ENCODE measurements around the gene HOXC9.
A peak's percentile ranks its signal among the peaks of the same experiment; 100 is the strongest.

The HOXC9 gene

DNA sequence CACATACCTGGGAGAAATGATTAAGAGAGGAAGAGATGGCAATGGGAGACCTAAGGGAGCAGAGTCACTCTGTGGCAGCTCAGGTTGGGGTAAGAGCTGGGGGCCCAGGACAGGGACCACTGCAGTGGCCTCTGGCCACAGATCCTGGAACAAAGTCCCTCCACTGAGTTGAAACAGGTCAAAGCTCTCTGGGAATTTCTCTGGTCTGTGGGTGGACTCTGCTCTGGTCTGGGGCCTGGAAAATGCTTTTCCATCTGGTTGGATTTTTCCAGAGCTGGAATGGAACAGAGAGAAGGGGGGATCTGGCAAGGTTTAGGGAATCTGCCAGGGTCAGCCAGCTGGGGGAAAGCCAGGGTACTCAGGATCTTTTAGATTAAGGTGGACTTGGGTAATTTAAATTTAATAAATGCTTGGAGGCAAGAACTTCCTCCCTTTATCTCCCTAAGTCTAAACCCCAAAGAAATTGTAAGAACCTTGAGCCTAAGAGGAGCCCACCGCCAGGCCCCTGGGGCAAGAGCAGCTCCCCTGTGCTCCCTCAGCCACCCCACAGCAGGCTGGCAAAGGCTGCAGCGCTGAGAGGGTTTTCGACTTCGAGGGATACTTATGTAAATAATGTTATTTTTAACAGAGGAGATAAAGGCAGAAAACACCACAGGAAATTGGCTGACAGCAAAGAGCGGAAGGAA is 11.3 kb upstream of the HOXC9 start:
- H3K4me3 ChIP-seq (ENCODE audit: low read depth, low read length): no peak overlapping the region
- no peaks in the 10 kb centered on the region for H3K9me3 ChIP-seq (ENCODE audit: control insufficient read depth, insufficient read depth, low read length)
- H3K9ac ChIP-seq (ENCODE audit: low read depth, low read length): no peak overlapping the region
- no peaks in the 10 kb centered on the region for H3K36me3 ChIP-seq (ENCODE audit: control insufficient read depth, insufficient read depth, low read length)
- H3K27me3 ChIP-seq (ENCODE audit: control insufficient read depth, insufficient read depth, low read length): peaks cover 96% of the 10 kb centered on the region
- no peaks in the 10 kb centered on the region for H3K4me1 ChIP-seq (ENCODE audit: control insufficient read depth, insufficient read depth, low read length)

DNA sequence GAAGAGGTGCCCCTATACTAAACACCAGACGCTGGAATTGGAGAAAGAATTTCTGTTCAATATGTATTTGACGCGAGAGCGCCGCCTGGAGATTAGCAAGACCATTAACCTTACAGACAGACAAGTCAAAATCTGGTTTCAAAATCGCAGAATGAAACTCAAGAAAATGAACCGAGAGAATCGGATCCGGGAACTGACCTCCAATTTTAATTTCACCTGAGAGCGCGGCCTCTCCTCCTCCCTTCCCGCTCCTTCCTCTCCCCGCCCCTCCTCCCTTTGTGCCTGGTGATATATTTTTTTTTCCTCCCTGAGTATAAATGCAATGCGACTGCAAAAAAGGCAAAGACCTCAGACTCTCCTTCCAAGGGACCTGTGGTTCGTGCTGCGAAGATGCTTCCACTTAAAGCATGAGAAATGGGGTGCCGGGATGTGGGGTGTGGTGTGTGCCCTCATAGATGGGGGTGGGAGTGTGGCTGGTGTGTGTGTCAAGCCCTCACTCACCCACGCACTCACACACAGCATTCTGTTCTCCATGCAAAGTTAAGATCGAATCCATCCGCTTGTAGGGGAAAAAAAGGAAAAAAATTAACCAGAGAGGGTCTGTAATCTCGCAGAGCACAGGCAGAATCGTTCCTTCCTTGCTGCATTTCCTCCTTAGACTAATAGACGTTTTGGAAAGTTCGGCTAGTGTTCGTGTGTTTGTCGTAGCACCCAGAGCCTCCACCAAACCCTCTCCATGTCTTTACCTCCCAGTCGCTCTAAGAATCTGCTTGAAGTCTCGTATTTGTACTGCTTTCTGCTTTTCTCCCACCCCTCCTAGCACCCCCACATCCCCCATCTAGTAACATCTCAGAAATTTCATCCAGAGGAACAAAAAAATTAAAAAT is 10.5 kb upstream of the HOXC9 start:
- Histone ChIP-seq H3K4me1 (ENCODE audit: control insufficient read depth, insufficient read depth, low read length) (no peaks in the 10 kb centered on the region), H3K9me3 (ENCODE audit: control insufficient read depth, insufficient read depth, low read length) (no peaks in the 10 kb centered on the region), H3K4me3 (ENCODE audit: low read depth, low read length) (peak overlapping the region; percentile 16), H3K27me3 (ENCODE audit: control insufficient read depth, insufficient read depth, low read length) (peaks cover 96% of the 10 kb centered on the region), H3K9ac (ENCODE audit: low read depth, low read length) (no peak overlapping the region), H3K36me3 (ENCODE audit: control insufficient read depth, insufficient read depth, low read length) (no peaks in the 10 kb centered on the region)

DNA sequence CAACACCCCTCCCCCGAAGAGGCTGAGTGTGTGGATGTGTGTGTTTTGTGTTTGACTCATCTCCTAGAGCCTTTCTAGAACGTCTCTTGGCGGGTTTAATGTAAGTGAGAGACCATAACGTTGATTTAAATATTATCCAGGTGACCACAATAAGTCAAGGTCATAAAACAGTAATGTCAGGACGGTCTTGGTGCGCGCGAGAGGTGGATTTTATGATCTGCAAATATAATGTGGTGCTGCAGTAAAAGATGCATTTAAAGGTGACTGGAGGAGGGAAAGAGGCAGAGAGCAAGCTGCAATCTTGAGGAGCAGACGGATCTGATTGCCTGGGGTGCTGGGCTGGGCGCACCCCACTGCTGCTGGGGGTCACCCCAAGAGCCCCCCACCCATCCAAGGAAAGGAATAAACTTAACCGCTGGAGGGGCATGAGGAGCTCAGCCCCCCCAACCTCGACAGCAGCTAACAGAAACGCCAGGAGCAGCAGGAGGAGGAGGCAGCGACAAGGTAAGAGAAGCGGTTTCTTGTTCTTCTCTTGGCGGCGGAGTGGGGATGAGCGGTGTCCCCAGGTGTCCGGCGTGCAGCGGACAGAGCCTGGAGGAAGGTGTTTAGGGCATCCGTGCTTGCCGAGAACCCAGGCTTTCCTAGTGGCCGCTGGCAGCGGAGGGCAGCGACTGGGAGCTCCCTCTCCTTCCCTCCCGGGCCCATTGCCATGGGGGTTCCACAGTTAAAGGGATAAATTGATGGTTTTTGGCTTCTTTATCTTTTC is 9.5 kb upstream of the HOXC9 start:
- no peak overlapping the region for H3K4me3 ChIP-seq (ENCODE audit: low read depth, low read length)
- H3K9me3 ChIP-seq (ENCODE audit: control insufficient read depth, insufficient read depth, low read length): no peaks in the 10 kb centered on the region
- no peak overlapping the region for H3K9ac ChIP-seq (ENCODE audit: low read depth, low read length)
- peaks cover 100% of the 10 kb centered on the region for H3K27me3 ChIP-seq (ENCODE audit: control insufficient read depth, insufficient read depth, low read length)
- H3K36me3 ChIP-seq (ENCODE audit: control insufficient read depth, insufficient read depth, low read length): no peaks in the 10 kb centered on the region
- no peaks in the 10 kb centered on the region for H3K4me1 ChIP-seq (ENCODE audit: control insufficient read depth, insufficient read depth, low read length)

DNA sequence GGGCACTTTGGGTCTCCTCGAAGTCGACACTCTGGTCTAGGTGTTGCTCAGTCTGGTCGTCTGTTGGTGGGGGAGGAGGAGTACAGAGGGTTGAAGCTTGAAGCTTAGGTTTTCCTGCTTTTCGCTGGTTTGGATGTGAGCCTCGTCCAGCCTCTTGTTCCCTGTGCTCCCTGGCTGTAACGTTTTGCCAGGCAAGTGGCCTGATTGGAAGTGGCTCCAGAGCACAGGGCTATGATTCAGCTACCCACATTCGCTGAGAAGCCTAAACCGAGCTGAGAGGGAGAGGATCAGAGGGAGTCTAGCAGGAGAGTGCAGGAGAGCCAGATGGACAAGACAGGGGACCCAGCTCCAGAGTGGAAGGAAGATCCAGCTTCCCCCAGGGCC is 8.9 kb upstream of the HOXC9 start:
- Histone ChIP-seq H3K27me3 (ENCODE audit: control insufficient read depth, insufficient read depth, low read length) (peaks cover 100% of the 10 kb centered on the region), H3K4me1 (ENCODE audit: control insufficient read depth, insufficient read depth, low read length) (no peaks in the 10 kb centered on the region), H3K9ac (ENCODE audit: low read depth, low read length) (no peak overlapping the region), H3K9me3 (ENCODE audit: control insufficient read depth, insufficient read depth, low read length) (no peaks in the 10 kb centered on the region), H3K36me3 (ENCODE audit: control insufficient read depth, insufficient read depth, low read length) (no peaks in the 10 kb centered on the region), H3K4me3 (ENCODE audit: low read depth, low read length) (peak overlapping the region; percentile 30)

DNA sequence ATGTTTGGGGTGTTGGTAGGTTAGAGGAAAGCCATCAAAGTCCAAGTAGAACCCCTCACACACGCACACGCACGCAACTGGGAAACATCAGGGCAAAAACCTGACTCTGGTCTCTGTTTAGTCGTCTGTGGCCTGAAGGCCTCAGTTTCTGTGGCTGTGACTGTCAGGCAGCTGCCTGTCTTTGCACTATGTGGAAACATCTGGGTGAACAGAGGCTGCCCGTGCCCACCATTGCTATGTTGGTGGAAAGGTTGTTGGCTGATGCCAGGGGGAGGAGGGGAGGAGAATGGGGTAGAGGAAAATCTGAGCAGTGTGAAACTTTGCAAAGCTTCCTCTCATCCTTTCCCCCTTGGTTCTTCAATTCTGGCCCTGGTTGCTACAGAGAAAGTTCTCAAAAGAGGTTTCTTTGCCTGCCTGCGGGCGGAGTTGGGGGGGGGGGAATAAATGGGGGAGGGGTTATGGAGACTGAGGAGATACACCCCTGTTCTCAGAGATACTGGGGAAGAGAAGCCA is 7.5 kb upstream of the HOXC9 start:
- Histone ChIP-seq H3K4me1 (ENCODE audit: control insufficient read depth, insufficient read depth, low read length) (no peaks in the 10 kb centered on the region), H3K4me3 (ENCODE audit: low read depth, low read length) (peak overlapping the region; percentile 26), H3K9me3 (ENCODE audit: control insufficient read depth, insufficient read depth, low read length) (no peaks in the 10 kb centered on the region), H3K36me3 (ENCODE audit: control insufficient read depth, insufficient read depth, low read length) (no peaks in the 10 kb centered on the region), H3K27me3 (ENCODE audit: control insufficient read depth, insufficient read depth, low read length) (peaks cover 100% of the 10 kb centered on the region), H3K9ac (ENCODE audit: low read depth, low read length) (no peak overlapping the region)

DNA sequence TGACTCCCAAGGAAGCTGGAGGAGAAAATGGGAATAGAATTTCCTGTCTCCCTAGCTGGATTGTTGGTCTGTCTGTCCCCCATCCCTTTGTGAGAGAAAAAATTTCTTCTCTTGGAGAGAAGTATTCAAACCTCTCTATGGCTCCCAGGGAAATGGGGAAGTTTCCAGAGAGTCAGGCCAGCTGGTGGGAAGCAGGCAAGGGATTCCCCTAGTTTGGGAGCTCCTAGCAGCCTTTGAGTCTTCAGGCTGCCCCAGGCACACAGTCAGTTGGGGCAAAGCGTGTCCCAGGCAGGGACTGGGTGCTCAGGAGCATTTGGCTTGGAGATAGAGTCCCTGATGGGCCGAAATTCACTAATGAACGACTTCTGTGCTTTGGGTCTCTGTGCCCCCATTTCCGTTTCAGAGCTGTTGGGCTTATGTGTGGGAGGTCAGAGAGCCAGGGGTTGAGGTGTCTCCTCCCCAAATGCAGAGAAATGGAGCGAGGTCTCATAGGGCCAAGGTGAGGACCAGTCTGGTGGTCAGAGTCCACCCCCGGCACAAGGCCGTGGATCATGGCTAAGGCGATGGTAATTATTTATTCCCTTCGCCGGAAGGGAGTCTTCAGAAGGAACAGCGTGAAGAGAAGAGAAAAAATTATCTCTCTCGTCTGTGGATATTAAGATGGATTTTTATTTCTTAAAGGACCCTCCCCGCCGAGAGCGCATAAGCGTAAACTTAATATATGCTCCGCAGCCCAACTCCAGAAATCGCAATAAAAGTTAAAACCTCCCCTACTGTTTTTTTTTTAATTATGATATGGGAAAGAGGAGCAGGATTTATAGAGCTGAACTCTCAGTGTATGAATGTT is 6.6 kb upstream of the HOXC9 start:
- no peaks in the 10 kb centered on the region for H3K4me1 ChIP-seq (ENCODE audit: control insufficient read depth, insufficient read depth, low read length)
- no peak overlapping the region for H3K9ac ChIP-seq (ENCODE audit: low read depth, low read length)
- H3K27me3 ChIP-seq (ENCODE audit: control insufficient read depth, insufficient read depth, low read length): peaks cover 100% of the 10 kb centered on the region
- no peaks in the 10 kb centered on the region for H3K36me3 ChIP-seq (ENCODE audit: control insufficient read depth, insufficient read depth, low read length)
- H3K9me3 ChIP-seq (ENCODE audit: control insufficient read depth, insufficient read depth, low read length): no peaks in the 10 kb centered on the region
- H3K4me3 ChIP-seq (ENCODE audit: low read depth, low read length): peak overlapping the region; percentile 18

DNA sequence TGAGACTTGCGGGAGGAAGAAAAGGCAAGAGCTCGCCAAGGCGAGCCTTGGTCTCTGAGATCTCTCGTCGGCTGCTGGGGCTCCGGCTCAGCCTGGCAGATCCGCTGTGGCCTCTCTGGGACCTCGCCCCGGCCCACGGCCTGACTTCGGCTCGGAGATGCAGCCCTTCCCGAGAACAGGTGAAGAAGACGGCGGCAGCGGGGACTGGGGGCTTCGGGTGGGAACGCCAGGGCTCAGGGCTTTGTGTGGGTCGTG is 6.0 kb upstream of the HOXC9 start:
- H3K9ac ChIP-seq (ENCODE audit: low read depth, low read length): no peak overlapping the region
- H3K27me3 ChIP-seq (ENCODE audit: control insufficient read depth, insufficient read depth, low read length): peaks cover 100% of the 10 kb centered on the region
- no peaks in the 10 kb centered on the region for H3K36me3 ChIP-seq (ENCODE audit: control insufficient read depth, insufficient read depth, low read length)
- H3K9me3 ChIP-seq (ENCODE audit: control insufficient read depth, insufficient read depth, low read length): no peaks in the 10 kb centered on the region
- peak overlapping the region; percentile 5 for H3K4me3 ChIP-seq (ENCODE audit: low read depth, low read length)
- no peaks in the 10 kb centered on the region for H3K4me1 ChIP-seq (ENCODE audit: control insufficient read depth, insufficient read depth, low read length)

DNA sequence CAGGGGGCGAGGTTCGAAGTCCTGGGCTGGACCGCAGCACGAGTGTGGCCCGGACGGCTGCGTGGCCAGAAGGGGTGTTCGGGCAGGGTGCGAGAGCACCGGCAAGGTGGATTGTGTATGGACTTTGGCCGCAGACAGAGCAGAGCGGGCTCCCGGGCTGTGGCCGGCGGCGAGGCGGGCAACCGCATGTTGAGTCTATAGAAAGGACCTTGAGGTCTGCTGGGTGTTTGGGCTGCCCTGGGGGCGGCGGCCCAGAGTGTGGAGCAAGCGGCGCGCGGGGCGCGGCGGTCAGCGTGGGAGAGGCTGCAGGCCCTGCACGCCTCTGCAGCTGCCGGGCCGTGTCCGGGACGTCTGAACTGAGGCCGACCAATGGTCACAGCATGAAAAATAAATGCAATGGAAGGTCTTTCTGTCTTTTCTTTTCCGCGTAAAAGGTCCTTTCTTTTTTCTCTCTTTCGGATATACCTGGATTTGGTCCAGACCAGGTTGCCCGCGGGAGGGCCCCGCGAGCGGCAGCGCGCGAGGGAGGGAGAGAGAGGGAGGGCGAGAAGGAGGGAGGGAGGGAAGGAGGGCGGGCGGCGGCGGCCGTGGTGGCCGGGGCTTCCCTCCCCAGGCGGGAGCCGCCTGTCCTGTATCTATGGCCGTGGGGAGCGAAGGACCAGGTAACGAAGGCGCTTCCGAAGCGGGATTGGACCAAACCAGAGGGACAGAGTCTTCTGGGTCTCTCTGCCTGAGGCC is 5.5 kb upstream of the HOXC9 start:
- no peaks in the 10 kb centered on the region for H3K36me3 ChIP-seq (ENCODE audit: control insufficient read depth, insufficient read depth, low read length)
- H3K4me1 ChIP-seq (ENCODE audit: control insufficient read depth, insufficient read depth, low read length): no peaks in the 10 kb centered on the region
- H3K9ac ChIP-seq (ENCODE audit: low read depth, low read length): no peak overlapping the region
- H3K9me3 ChIP-seq (ENCODE audit: control insufficient read depth, insufficient read depth, low read length): no peaks in the 10 kb centered on the region
- H3K27me3 ChIP-seq (ENCODE audit: control insufficient read depth, insufficient read depth, low read length): peaks cover 100% of the 10 kb centered on the region
- no peak overlapping the region for H3K4me3 ChIP-seq (ENCODE audit: low read depth, low read length)

DNA sequence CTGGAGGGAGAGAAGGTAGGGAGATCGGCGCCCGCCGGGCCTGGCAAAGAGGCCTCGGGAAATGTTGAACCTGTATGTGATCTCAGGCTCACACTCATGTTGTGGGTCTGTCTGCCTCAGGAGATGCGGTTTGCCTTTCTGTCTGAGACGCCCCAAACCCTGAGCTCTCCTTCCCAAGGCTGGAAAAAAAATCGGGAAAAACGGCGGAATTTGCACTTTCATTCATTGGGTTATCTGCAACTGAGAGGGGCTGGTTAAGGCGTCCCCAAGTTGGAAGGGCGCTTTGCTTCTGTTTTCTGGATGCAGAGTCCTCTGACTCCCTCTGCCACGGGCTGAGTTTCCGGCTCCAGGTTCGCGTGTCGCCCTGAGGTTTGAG is 5.0 kb upstream of the HOXC9 start:
- Histone ChIP-seq H3K27me3 (ENCODE audit: control insufficient read depth, insufficient read depth, low read length) (peaks cover 100% of the 10 kb centered on the region), H3K9ac (ENCODE audit: low read depth, low read length) (no peak overlapping the region), H3K36me3 (ENCODE audit: control insufficient read depth, insufficient read depth, low read length) (no peaks in the 10 kb centered on the region), H3K4me3 (ENCODE audit: low read depth, low read length) (peak overlapping the region; percentile 32), H3K4me1 (ENCODE audit: control insufficient read depth, insufficient read depth, low read length) (no peaks in the 10 kb centered on the region), H3K9me3 (ENCODE audit: control insufficient read depth, insufficient read depth, low read length) (no peaks in the 10 kb centered on the region)

DNA sequence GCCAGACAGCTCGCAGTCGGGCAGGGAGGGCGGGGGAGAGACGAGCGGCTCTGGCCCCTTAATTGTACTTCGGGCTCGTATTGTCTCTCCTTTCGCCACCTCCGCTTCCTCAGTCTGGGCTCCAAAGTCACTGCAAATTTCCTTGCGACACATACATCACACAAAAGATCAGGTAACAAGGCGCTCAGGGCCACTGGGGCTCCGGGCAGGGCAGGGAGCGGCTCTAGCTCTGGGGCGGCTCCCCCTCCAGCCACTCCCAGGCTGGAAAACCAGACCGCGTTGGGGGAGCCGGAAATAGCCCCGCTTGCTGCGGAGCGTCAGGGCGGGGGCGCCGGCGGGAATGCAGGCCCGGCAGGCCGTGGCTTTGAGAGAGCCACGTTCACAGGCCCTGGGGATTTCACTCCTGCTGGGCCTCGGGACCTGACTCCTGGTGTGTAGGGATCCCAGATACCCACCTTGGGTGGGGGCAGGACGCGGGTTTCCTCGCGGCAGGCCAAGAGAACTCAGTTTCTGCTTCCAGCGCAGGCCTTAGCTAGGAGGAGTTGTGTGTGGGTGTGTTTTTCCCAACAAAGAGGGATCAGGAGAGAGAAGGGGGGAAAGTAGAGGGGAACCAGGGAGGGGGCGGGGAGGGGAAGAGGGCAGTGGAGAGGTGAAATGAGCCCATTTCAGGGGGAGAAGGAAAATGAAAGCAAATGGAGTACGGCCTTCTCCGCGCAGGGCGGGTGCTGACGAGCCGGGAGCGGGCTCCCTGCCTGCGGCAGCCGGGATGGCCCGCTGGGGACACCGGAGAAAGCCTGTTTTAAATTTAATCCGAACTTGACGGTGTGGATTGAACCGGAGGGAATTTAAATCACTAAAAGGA is 4.4 kb upstream of the HOXC9 start:
- peaks cover 100% of the 10 kb centered on the region for H3K27me3 ChIP-seq (ENCODE audit: control insufficient read depth, insufficient read depth, low read length)
- peak overlapping the region; percentile 32 for H3K4me3 ChIP-seq (ENCODE audit: low read depth, low read length)

More for the DNA sequence above, 4.4 kb upstream of the HOXC9 start:
- H3K4me1 ChIP-seq (ENCODE audit: control insufficient read depth, insufficient read depth, low read length): no peaks in the 10 kb centered on the region
- no peaks in the 10 kb centered on the region for H3K36me3 ChIP-seq (ENCODE audit: control insufficient read depth, insufficient read depth, low read length)
- H3K9ac ChIP-seq (ENCODE audit: low read depth, low read length): no peak overlapping the region
- H3K9me3 ChIP-seq (ENCODE audit: control insufficient read depth, insufficient read depth, low read length): no peaks in the 10 kb centered on the region
